ENCODE measurements around the gene MYO18B. TPM values are rescaled to one million over a fixed set of nuclear protein-coding genes. Genes with fewer than 3 reads are reported as not detected.
"Not testable (repeated sequence)": the region's sequence is repeated elsewhere in the genome, so short reads cannot be mapped to it uniquely, and the experiment has no call there.

Gene MYO18B
- total and polyA plus RNA-seq, 2 of the 4 experiments (the other 2 are of a cell fraction): under 0.01 TPM; not detected in 1

GRCh38 chr22:25979968-25980367 is 238.0 kb downstream of the MYO18B start:
- H3K27ac ChIP-seq (ENCODE audit: insufficient read depth, low read length): no peak overlapping the region
- H3K27me3 ChIP-seq (ENCODE audit: control insufficient read depth, insufficient read depth, low read length): no peaks in the 10 kb centered on the region
- in situ Hi-C loops (cut with MboI; ENCODE audit: low sequenced_read_pairs) (no loop called here), dilution Hi-C loops (cut with HindIII; ENCODE audit: low sequenced_read_pairs, unreplicated experiment) (no loop called here), intact Hi-C loops (cut with micrococcal nuclease) (no loop called here)
- no peak overlapping the region for H3K4ac ChIP-seq (ENCODE audit: low read depth, low read length)
- ChIA-PET CTCF (no interaction called here), POLR2A (ENCODE audit: unreplicated experiment) (no interaction called here)
- H2BK120ac ChIP-seq (ENCODE audit: low read depth, low read length): no peak overlapping the region
- no peak overlapping the region for H2BK15ac ChIP-seq (ENCODE audit: low read depth, low read length)
- WGBS, 2 experiments (ENCODE audit: extremely low coverage in 2 of 2, insufficient read length in 1 of 2): 40% methylated on average over 1 of the region's 3 CpGs; no CpG with 5 or more reads in 1 of the 2 experiments
- no peaks in the 10 kb centered on the region for H3K79me1 ChIP-seq (ENCODE audit: low read depth in 1 of 2, low read length in 2 of 2)
- H3K4me1 ChIP-seq (ENCODE audit: control insufficient read depth, insufficient read depth, low read length): no peaks in the 10 kb centered on the region
- no peaks in the 10 kb centered on the region for H3K9me1 ChIP-seq (ENCODE audit: insufficient read depth, low read length)
- no peak overlapping the region for H3K18ac ChIP-seq (ENCODE audit: low read depth, low read length)
- ATAC-seq (ENCODE audit: low read depth): no peak
- no peak overlapping the region for H3K56ac ChIP-seq (ENCODE audit: extremely low read depth, insufficient read depth, low read length)
- H3K4me2 ChIP-seq (ENCODE audit: low read depth, low read length): no peak overlapping the region
- BruUV-seq (replicated peaks): no TSS peak
- H3K36me3 ChIP-seq (ENCODE audit: control insufficient read depth, insufficient read depth, low read length): no peaks in the 10 kb centered on the region
- no peak overlapping the region for H3K23ac ChIP-seq (ENCODE audit: low read depth, low read length)
- TF ChIP-seq MXI1 (IDR thresholded peaks at IDR 0.05; ENCODE audit: borderline replicate concordance, low read depth, low read length): no peak
- no peak for TF ChIP-seq MAFK (IDR thresholded peaks at IDR 0.05; ENCODE audit: low read depth, low read length)
- TF ChIP-seq FOS (IDR thresholded peaks at IDR 0.05; ENCODE audit: low read depth, low read length): no peak
- no peak for TF ChIP-seq POLR2A (IDR thresholded peaks at IDR 0.05; ENCODE audit: low read depth, low read length)
- no peak for TF ChIP-seq RAD21 (IDR thresholded peaks at IDR 0.05; ENCODE audit: low read length)
- no peak for TF ChIP-seq CHD1 (IDR thresholded peaks at IDR 0.05; ENCODE audit: low read depth, low read length)
- TF ChIP-seq CTCF (conservative IDR thresholded peaks at IDR 0.05; ENCODE audit: low read depth, low read length): no peak
- no peak for TF ChIP-seq BHLHE40 (IDR thresholded peaks at IDR 0.05; ENCODE audit: low read depth, low read length)
- TF ChIP-seq RFX5 (IDR thresholded peaks at IDR 0.05; ENCODE audit: low read depth, low read length): no peak
- TF ChIP-seq SMC3 (IDR thresholded peaks at IDR 0.05; ENCODE audit: low read depth, low read length): no peak
- peaks cover 22% of the 10 kb centered on the region; the same call in 1 of the 2 replicates for H3K9me3 ChIP-seq (ENCODE audit: control insufficient read depth, insufficient read depth, low read length)
- H3K4me3 ChIP-seq (ENCODE audit: insufficient read depth, low read depth, low read length): no peak overlapping the region
- no peak overlapping the region for H4K8ac ChIP-seq (ENCODE audit: low read depth in 2 of 2, low read length in 2 of 2)
- no peak overlapping the region for H4K5ac ChIP-seq (ENCODE audit: low read depth, low read length)
- H2AK5ac ChIP-seq (ENCODE audit: low read depth, low read length): no peak overlapping the region
- no peak overlapping the region for H2BK5ac ChIP-seq (ENCODE audit: low read depth, low read length, poor library complexity, severe bottlenecking)
- no peak overlapping the region for H2AFZ ChIP-seq (replicated peaks; ENCODE audit: low read length, poor library complexity)
- H2BK20ac ChIP-seq (ENCODE audit: low read depth, low read length): no peak overlapping the region
- no peak overlapping the region for H3K9ac ChIP-seq (ENCODE audit: low read depth, low read length)
- DNase-seq: no peak
- no peak overlapping the region for H2AK9ac ChIP-seq (replicated peaks; ENCODE audit: low read depth, low read length, poor library complexity)
- H3K14ac ChIP-seq (replicated peaks; ENCODE audit: low read depth, low read length): no peak overlapping the region
- H4K20me1 ChIP-seq (ENCODE audit: insufficient read depth, low read length): no peaks in the 10 kb centered on the region
- H4K91ac ChIP-seq (ENCODE audit: insufficient read depth, low read depth, low read length): no peak overlapping the region

GRCh38 chr22:25984911-25985310 is 242.9 kb downstream of the MYO18B start:
- H2AK5ac ChIP-seq (ENCODE audit: low read depth, low read length); in situ Hi-C loops (cut with MboI; ENCODE audit: low sequenced_read_pairs); intact Hi-C loops (cut with micrococcal nuclease); H3K36me3 ChIP-seq (ENCODE audit: control insufficient read depth, insufficient read depth, low read length); H2BK120ac ChIP-seq (ENCODE audit: low read depth, low read length); H3K23ac ChIP-seq (ENCODE audit: low read depth, low read length); H3K27me3 ChIP-seq (ENCODE audit: control insufficient read depth, insufficient read depth, low read length); ATAC-seq (ENCODE audit: low read depth); H3K4ac ChIP-seq (ENCODE audit: low read depth, low read length); BruUV-seq (replicated peaks); POLR2A ChIA-PET (ENCODE audit: unreplicated experiment); DNase-seq; H2BK15ac ChIP-seq (ENCODE audit: low read depth, low read length); H3K27ac ChIP-seq (ENCODE audit: insufficient read depth, low read length); H3K56ac ChIP-seq (ENCODE audit: extremely low read depth, insufficient read depth, low read length); H3K4me3 ChIP-seq (ENCODE audit: insufficient read depth, low read depth, low read length); H4K20me1 ChIP-seq (ENCODE audit: insufficient read depth, low read length); H2AK9ac ChIP-seq (replicated peaks; ENCODE audit: low read depth, low read length, poor library complexity); H3K9me1 ChIP-seq (ENCODE audit: insufficient read depth, low read length); H4K8ac ChIP-seq (ENCODE audit: low read depth in 2 of 2, low read length in 2 of 2); H2BK5ac ChIP-seq (ENCODE audit: low read depth, low read length, poor library complexity, severe bottlenecking); H3K18ac ChIP-seq (ENCODE audit: low read depth, low read length); H3K9ac ChIP-seq (ENCODE audit: low read depth, low read length); H3K4me1 ChIP-seq (ENCODE audit: control insufficient read depth, insufficient read depth, low read length); H2AFZ ChIP-seq (replicated peaks; ENCODE audit: low read length, poor library complexity); H3K79me1 ChIP-seq (ENCODE audit: low read depth in 1 of 2, low read length in 2 of 2); CTCF ChIA-PET; dilution Hi-C loops (cut with HindIII; ENCODE audit: low sequenced_read_pairs, unreplicated experiment); H2BK20ac ChIP-seq (ENCODE audit: low read depth, low read length); H3K14ac ChIP-seq (replicated peaks; ENCODE audit: low read depth, low read length); H4K91ac ChIP-seq (ENCODE audit: insufficient read depth, low read depth, low read length); H4K5ac ChIP-seq (ENCODE audit: low read depth, low read length); H3K4me2 ChIP-seq (ENCODE audit: low read depth, low read length): not testable (repeated sequence)
- WGBS, 2 experiments (ENCODE audit: extremely low coverage in 2 of 2, insufficient read length in 1 of 2): no CpG with 5 or more reads among the region's 1 CpG
- peaks cover 21% of the 10 kb centered on the region for H3K9me3 ChIP-seq (ENCODE audit: control insufficient read depth, insufficient read depth, low read length)
